Bronchial epithelial cell (primary cell): ENCODE data around the gene TEKT5. TPM values are rescaled to one million over a fixed set of nuclear protein-coding genes. Genes with fewer than 3 reads are reported as not detected.

ENCODE experiments used
- DNase-seq: peaks from one replicate; pipeline ENCODE4 v3.0.0-alpha.2; 2010; ENCODE audit warnings: low read depth
- FAIRE-seq: peaks from 2 replicates; lab custom pipeline; 2011; peaks lifted over from hg19 to GRCh38; lab: Jason Lieb, UNC
- H3K27me3 ChIP-seq: 2 replicates; pipeline ENCODE4 v1.5.1; 2011; ENCODE audit warnings: low read length; ENCODE audit not compliant: control insufficient read depth, insufficient read depth
- H3K36me3 ChIP-seq: 2 replicates; pipeline ENCODE4 v1.5.1; 2011; ENCODE audit warnings: low read length; ENCODE audit not compliant: control insufficient read depth, insufficient read depth
- H3K4me3 ChIP-seq: 2 replicates; pipeline ENCODE4 v1.5.1; 2011; ENCODE audit warnings: mild to moderate bottlenecking, low read depth, low read length, control low read depth
- total RNA-seq: library from RNA; depleted of rRNA; stranded (reverse); fragments of >200 nt; gene quantifications from 2 replicates; pipeline ENCODE4 v1.2.1, GENCODE V29; 2014
- TF ChIP-seq, protein P1 (sequence below): IDR thresholded peaks from 2 replicates; pipeline ENCODE4 v1.5.1; 2011; ENCODE audit warnings: mild to moderate bottlenecking, moderate library complexity, low read length, control low read depth, inconsistent platforms; ENCODE audit not compliant: insufficient read depth, severe bottlenecking

The TEKT5 gene
- total RNA-seq, 1 donor from 2014 or later: 0.53 TPM

DNA sequence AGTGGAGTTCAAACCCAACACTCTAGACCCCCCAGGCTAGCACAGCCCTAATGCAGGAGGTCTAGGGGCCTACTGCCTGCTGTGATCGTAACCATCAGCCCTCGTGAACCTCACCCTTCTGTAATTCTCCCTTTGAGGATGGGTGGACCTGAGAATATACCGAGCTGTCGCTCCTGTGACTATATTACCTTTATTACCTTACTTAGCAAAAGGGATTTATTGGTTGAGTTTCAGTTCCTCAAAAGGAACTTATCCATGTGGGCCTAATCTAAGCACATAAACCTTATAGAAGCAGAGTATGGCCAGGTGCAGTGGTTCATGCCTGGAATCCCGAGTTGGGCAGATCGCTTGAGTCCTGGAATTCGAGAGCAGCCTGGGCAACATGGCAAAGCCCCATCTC lies 95.1 kb downstream of the TEKT5 start:
- no peak for DNase-seq
- Histone ChIP-seq H3K36me3 (no peaks in the 10 kb centered on the region), H3K27me3 (no peaks in the 10 kb centered on the region), H3K4me3 (no peak overlapping the region)
- TF ChIP-seq, protein P1, sequence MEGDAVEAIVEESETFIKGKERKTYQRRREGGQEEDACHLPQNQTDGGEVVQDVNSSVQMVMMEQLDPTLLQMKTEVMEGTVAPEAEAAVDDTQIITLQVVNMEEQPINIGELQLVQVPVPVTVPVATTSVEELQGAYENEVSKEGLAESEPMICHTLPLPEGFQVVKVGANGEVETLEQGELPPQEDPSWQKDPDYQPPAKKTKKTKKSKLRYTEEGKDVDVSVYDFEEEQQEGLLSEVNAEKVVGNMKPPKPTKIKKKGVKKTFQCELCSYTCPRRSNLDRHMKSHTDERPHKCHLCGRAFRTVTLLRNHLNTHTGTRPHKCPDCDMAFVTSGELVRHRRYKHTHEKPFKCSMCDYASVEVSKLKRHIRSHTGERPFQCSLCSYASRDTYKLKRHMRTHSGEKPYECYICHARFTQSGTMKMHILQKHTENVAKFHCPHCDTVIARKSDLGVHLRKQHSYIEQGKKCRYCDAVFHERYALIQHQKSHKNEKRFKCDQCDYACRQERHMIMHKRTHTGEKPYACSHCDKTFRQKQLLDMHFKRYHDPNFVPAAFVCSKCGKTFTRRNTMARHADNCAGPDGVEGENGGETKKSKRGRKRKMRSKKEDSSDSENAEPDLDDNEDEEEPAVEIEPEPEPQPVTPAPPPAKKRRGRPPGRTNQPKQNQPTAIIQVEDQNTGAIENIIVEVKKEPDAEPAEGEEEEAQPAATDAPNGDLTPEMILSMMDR: no peak
- no peak for FAIRE-seq

DNA sequence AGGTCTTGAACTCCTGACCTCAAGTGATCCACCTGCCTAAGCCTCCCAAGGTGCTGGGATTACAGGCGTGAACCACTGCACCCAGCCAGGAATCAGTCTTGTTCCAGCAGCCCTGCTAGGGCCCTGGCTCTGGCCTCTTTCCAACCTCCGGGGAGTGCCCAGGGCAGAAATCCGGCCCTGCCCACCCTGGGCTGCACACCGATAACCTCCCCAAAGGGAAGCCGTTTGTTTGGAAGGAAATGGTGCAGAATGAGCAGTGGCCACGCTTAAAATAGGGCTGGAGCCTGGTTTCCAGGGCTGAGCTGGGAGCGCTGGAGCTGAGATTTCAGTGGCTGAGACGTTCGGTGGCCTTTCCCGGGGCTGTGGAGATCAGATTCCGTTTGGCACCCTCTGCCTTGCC lies 96.6 kb downstream of the TEKT5 start:
- FAIRE-seq: no peak
- Histone ChIP-seq H3K4me3 (no peak overlapping the region), H3K27me3 (no peaks in the 10 kb centered on the region), H3K36me3 (no peaks in the 10 kb centered on the region)
- DNase-seq: peak; percentile 13
- TF ChIP-seq, protein P1: no peak

DNA sequence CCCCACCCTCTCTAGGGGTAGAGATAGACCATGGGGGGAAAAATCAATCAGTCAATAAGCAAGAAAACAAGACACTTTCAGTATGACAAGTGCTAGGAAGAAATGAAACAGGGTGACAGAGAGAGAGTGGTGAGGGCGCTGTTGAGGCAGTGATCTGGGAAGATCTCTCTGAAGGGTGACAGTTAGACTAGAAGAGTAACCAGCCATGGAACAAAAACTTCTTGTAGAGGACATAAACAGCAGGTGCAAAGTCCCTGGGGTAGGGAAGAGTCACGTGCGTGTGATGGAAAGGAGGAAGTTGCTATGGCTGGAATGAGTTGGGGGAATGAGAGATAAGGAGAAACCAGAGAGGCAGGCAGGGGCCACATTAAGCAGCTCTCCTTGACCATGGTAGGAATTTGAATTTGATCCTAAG lies 97.5 kb downstream of the TEKT5 start:
- no peaks in the 10 kb centered on the region for H3K27me3 ChIP-seq
- no peak overlapping the region for H3K4me3 ChIP-seq
- DNase-seq: no peak
- TF ChIP-seq, protein P1: no peak
- H3K36me3 ChIP-seq: no peaks in the 10 kb centered on the region
- no peak for FAIRE-seq

DNA sequence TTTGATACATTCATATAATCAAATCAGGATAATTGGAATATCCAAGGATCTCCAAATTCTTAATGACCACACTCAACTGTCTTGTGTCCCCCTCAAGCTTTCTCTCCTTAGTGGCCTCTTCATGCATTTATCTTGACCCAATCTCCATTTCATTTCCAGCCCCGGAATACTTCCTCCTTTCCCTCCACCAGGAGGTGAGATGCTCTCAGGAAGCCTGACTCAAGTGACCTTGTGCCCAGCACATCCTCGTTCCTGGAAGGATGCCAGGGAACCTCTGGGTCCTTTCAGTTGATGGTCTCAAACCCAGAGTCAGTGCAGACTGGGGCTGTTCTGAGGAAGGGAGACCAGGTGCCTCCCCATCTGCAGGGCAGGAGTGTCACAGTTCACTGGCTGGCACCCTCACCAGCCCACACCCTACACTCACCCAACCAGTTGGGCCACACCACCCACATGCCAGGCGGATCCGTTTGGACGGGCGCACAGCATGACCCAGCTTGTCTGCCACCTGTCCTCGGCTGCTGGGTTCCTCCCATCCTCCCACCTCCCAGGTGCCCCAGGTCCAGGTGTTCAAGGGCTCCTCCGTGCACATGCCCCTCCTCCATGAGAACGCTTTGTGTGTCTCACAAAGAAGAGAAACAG lies 100.3 kb downstream of the TEKT5 start:
- DNase-seq (peak; percentile 97), FAIRE-seq (peak; percentile 89)
- no peaks in the 10 kb centered on the region for H3K36me3 ChIP-seq
- H3K27me3 ChIP-seq: no peaks in the 10 kb centered on the region
- no peak overlapping the region for H3K4me3 ChIP-seq
- TF ChIP-seq, protein P1: peak; percentile 10

DNA sequence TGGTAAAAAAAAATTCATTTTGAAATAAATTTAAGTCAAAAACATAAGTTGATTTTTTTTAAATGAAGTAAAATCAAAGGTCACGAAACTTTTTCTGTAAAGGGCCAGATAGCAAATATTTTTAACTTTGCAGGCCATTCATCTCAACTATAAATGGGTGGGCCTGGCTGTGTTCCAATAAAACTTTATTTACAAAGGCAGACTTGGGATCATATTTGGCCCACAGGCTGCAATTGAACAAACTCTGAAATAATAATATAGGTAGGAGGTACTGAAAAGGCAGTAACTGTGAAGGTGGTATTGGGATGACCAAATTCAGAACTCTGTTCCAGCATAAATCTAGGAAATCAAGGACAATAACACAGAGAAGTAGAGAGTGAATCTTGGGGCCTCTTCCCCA lies 102.1 kb downstream of the TEKT5 start:
- Histone ChIP-seq H3K36me3 (no peaks in the 10 kb centered on the region), H3K4me3 (no peak overlapping the region), H3K27me3 (no peaks in the 10 kb centered on the region)
- TF ChIP-seq, protein P1: no peak
- no peak for FAIRE-seq
- DNase-seq: no peak

DNA sequence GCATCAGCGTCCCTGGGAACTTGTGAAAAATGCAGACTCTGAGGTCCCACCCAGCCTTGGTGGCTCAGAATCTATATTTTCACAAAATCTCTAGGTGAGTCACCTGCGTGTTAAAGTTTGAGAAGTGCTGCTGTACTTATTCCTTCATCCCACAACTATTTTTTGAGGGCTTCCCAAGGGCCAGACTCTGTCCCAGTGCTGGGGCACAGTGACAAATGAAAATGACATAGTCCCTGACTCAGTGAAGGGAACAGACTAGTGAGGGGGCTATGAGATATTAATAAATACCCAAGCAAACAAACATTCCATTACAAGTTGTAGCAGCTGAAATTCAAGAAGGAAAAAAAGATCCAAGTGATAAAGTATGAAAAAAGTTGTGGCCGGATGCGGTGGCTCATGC lies 104.4 kb downstream of the TEKT5 start:
- DNase-seq (peak; percentile 32), FAIRE-seq (no peak)
- H3K27me3 ChIP-seq: no peaks in the 10 kb centered on the region
- H3K4me3 ChIP-seq: no peak overlapping the region
- TF ChIP-seq, protein P1: no peak
- no peaks in the 10 kb centered on the region for H3K36me3 ChIP-seq
